Measurements from ENCODE around the gene GATB.

Gene GATB

DNA sequence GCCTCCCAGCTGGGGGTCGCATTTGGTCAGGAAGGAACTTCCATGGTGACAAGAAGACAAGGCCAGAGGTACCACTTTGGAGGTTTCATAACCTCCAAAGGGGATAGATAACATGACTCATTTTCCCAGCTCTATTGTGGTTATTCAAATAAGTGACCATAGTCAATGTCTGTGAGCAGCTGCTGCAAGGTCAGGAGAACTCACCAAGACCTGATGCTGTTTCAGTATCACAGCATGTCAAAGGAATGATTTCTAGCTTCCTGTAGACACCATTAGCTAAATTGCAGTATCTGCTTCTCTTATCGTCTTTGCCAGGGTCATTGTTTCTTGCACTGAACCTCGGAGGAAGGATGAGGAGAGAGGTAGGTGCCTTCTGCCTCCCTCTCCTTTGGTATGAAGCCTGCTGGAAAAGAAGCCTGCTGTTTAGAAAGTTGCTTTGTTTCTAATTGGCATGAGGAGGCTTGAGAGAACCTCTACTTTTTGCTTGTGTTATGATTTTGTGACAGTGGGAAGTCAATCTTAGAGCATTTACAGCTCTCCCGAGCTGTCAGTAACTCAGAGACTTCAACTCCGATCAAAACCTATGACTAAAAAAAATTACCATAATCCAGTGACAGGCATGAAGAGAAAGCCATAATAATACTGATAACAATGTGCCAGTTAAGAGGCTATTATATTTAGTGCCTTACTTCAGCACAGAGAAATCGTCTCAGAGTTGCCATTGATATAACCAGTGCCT, 38.0 kb upstream of the GATB start:
- in situ Hi-C loops (cut with MboI; ENCODE audit: low sequenced_read_pairs, unreplicated experiment): no loop called here
- TF ChIP-seq, protein P1, sequence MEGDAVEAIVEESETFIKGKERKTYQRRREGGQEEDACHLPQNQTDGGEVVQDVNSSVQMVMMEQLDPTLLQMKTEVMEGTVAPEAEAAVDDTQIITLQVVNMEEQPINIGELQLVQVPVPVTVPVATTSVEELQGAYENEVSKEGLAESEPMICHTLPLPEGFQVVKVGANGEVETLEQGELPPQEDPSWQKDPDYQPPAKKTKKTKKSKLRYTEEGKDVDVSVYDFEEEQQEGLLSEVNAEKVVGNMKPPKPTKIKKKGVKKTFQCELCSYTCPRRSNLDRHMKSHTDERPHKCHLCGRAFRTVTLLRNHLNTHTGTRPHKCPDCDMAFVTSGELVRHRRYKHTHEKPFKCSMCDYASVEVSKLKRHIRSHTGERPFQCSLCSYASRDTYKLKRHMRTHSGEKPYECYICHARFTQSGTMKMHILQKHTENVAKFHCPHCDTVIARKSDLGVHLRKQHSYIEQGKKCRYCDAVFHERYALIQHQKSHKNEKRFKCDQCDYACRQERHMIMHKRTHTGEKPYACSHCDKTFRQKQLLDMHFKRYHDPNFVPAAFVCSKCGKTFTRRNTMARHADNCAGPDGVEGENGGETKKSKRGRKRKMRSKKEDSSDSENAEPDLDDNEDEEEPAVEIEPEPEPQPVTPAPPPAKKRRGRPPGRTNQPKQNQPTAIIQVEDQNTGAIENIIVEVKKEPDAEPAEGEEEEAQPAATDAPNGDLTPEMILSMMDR (IDR thresholded peaks at IDR 0.05; ENCODE audit: borderline replicate concordance, control extremely low read depth, extremely low read depth, insufficient read depth, missing control alignments): no peak
- peak; percentile 41 for DNase-seq (ENCODE audit: low spot score)

DNA sequence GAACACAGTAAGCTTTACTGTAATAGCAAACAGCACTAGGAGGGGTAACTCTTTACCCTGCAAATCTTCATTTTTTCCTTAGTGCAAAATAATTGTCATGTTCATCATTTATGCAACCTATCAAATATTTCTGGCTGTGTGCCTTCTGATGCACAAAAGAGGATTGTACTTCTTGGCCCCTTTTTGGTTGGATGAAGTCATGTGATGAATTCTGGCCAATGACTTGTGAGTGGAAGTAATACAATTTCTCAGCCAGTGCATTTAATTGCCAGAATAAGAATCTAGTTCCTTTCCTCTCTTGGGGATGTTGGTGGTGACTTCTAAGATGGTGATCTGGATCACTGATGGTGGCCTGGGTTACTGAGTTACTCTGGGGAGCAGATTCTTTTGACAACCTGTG, 37.0 kb upstream of the GATB start:
- TF ChIP-seq, protein P1 (IDR thresholded peaks at IDR 0.05; ENCODE audit: borderline replicate concordance, control extremely low read depth, extremely low read depth, insufficient read depth, missing control alignments): no peak
- in situ Hi-C loops (cut with MboI; ENCODE audit: low sequenced_read_pairs, unreplicated experiment): no loop called here
- DNase-seq (ENCODE audit: low spot score): no peak

DNA sequence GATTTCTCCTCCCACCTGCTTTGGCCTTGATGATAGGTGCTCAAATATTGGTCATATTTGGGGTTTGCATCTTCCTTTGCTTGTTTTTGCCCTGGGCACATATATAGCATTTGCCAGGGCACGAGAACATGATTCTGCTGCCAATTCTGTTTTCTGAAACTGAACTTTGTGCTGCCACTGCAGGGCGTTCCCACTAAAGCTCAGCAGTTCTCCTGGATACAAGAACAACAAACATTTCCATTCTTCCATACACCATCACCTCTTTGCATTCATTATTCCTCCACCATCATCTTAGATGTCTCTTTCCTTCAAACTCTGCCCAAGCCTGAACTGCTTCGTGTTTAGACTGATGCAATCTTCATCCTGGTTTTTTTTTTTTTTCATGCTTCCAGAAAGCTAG, 36.3 kb upstream of the GATB start:
- TF ChIP-seq, protein P1 (IDR thresholded peaks at IDR 0.05; ENCODE audit: borderline replicate concordance, control extremely low read depth, extremely low read depth, insufficient read depth, missing control alignments): no peak
- DNase-seq (ENCODE audit: low spot score): no peak
- in situ Hi-C loops (cut with MboI; ENCODE audit: low sequenced_read_pairs, unreplicated experiment): no loop called here

DNA sequence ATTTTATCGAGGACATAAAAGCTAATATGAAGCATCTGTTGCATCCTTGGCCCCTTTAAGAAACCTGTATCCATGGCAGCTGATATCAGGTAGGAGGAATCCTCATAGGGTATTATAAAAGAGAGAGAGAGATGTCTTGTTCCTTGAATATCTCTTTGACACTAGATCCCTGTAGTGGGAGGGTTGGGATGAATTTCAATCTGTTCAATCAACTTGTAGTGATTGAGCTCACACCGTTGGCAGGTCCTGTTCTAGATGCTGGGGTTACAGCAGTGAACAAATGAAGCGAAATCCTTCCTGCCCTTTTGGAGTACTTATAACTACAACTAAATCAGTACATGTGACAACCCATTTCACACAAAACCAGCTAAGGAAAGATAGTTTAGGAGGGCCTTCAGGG, 35.3 kb upstream of the GATB start:
- DNase-seq (ENCODE audit: low spot score): no peak
- TF ChIP-seq, protein P1 (IDR thresholded peaks at IDR 0.05; ENCODE audit: borderline replicate concordance, control extremely low read depth, extremely low read depth, insufficient read depth, missing control alignments): no peak
- in situ Hi-C loops (cut with MboI; ENCODE audit: low sequenced_read_pairs, unreplicated experiment): no loop called here

DNA sequence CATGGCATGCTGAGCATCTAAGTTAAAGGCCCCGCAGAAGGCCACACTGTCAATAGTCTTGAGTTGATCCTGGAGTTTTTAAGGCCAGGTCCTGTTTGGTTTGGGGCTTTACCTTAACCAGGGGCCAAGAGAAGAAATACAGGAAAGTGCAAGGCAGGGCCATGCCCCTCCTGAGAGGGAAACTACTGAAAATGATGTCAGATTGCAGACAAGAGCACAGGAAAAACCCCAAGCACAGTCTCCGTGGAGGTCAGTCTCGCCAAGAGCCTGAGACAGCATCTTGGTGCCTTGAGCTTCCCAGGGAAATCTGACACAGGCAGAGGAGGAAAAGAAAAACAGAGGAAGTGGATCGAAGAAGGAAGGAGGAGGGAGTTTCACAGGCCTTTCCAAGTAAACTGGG, 32.2 kb upstream of the GATB start:
- TF ChIP-seq, protein P1 (IDR thresholded peaks at IDR 0.05; ENCODE audit: borderline replicate concordance, control extremely low read depth, extremely low read depth, insufficient read depth, missing control alignments): no peak
- DNase-seq (ENCODE audit: low spot score): no peak
- in situ Hi-C loops (cut with MboI; ENCODE audit: low sequenced_read_pairs, unreplicated experiment): no loop called here

DNA sequence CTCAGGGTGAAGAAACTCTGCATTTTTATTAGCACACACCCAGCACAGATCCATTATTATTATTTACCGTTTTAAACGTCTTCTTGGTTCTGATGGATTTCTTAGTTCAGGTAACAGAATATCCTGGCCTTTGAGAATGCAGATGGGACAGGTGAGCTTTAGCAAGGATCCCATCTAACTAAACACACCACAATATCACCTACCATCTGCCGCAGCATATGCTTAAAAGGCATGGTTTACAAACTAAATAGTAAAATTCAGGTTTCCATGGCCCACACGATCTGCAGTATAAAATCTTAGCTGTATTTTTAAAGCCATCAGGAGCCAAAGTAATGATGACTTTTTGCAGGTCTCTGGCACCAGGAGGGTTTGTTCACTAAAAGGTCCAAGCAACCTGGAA, 31.7 kb upstream of the GATB start:
- in situ Hi-C loops (cut with MboI; ENCODE audit: low sequenced_read_pairs, unreplicated experiment): no loop called here
- TF ChIP-seq, protein P1 (IDR thresholded peaks at IDR 0.05; ENCODE audit: borderline replicate concordance, control extremely low read depth, extremely low read depth, insufficient read depth, missing control alignments): no peak
- no peak for DNase-seq (ENCODE audit: low spot score)
